Type B pancreatic cell (in vitro differentiated cells): ENCODE measurements around the gene PRRC1. TPM values are rescaled to one million over a fixed set of nuclear protein-coding genes. Genes with fewer than 3 reads are reported as not detected.

Experiments used
- DNase-seq: peaks from one replicate; pipeline ENCODE4 v3.0.0; 2021; ENCODE audit warnings: mixed read lengths; ENCODE audit not compliant: unreplicated experiment; ENCODE audit errors: extremely low spot score
- H3K27ac Mint-ChIP-seq: 2 replicates; pipeline ENCODE4 v1.8.0; 2021; ENCODE audit warnings: mild to moderate bottlenecking, mixed read lengths
- H3K27me3 Mint-ChIP-seq: 2 replicates; pipeline ENCODE4 v1.8.0; 2021; ENCODE audit warnings: mixed read lengths
- H3K36me3 Mint-ChIP-seq: 2 replicates; pipeline ENCODE4 v1.8.0; 2021; ENCODE audit warnings: mixed read lengths
- H3K4me1 Mint-ChIP-seq: one replicate; pipeline ENCODE4 v1.8.0; 2021; ENCODE audit warnings: mixed read lengths; ENCODE audit not compliant: unreplicated experiment
- H3K4me3 Mint-ChIP-seq: 2 replicates; pipeline ENCODE4 v1.8.0; 2021; ENCODE audit warnings: mild to moderate bottlenecking, mixed read lengths
- H3K9me3 Mint-ChIP-seq: 2 replicates; pipeline ENCODE4 v1.8.0; 2021; ENCODE audit warnings: mixed read lengths
- CTCF ChIP-seq: fragments of 200-600 bp; sonication (generic); conservative IDR thresholded peaks from 2 replicates; pipeline ENCODE4 v1.5.0; 2021; ENCODE audit warnings: antibody characterized with exemption, mild to moderate bottlenecking
- total RNA-seq: library from RNA; stranded (reverse); gene quantifications from 2 replicates; pipeline ENCODE4 v1.2.1, GENCODE V29; 2021; ENCODE audit warnings: low replicate concordance

PRRC1 gene
- total RNA-seq, 1 donor from 2014 or later: 75.1 TPM

GRCh38 chr5:127498548-127498947 is 18.9 kb upstream of the PRRC1 start:
- H3K9me3 Mint-ChIP-seq: no peaks in the 10 kb centered on the region
- no peak for TF ChIP-seq CTCF
- H3K27ac Mint-ChIP-seq: no peak overlapping the region
- H3K4me3 Mint-ChIP-seq: no peak overlapping the region
- no peaks in the 10 kb centered on the region for H3K4me1 Mint-ChIP-seq
- H3K36me3 Mint-ChIP-seq: no peaks in the 10 kb centered on the region
- no peak for DNase-seq
- H3K27me3 Mint-ChIP-seq: peaks cover 28% of the 10 kb centered on the region

GRCh38 chr5:127505905-127506304 is 11.5 kb upstream of the PRRC1 start:
- H3K27ac Mint-ChIP-seq: no peak overlapping the region
- DNase-seq: no peak
- TF ChIP-seq CTCF: no peak
- H3K27me3 Mint-ChIP-seq: no peaks in the 10 kb centered on the region
- H3K4me1 Mint-ChIP-seq: no peaks in the 10 kb centered on the region
- no peak overlapping the region for H3K4me3 Mint-ChIP-seq
- H3K9me3 Mint-ChIP-seq: no peaks in the 10 kb centered on the region
- H3K36me3 Mint-ChIP-seq: no peaks in the 10 kb centered on the region

GRCh38 chr5:127506616-127507015 is 10.8 kb upstream of the PRRC1 start:
- no peak for DNase-seq
- Mint-ChIP-seq H3K4me1 (no peaks in the 10 kb centered on the region), H3K36me3 (no peaks in the 10 kb centered on the region), H3K4me3 (no peak overlapping the region), H3K9me3 (no peaks in the 10 kb centered on the region), H3K27ac (no peak overlapping the region), H3K27me3 (peaks cover 2% of the 10 kb centered on the region)
- TF ChIP-seq CTCF: no peak

GRCh38 chr5:127508644-127509373 is 8.6 kb upstream of the PRRC1 start:
- no peak for TF ChIP-seq CTCF
- no peaks in the 10 kb centered on the region for H3K36me3 Mint-ChIP-seq
- H3K4me1 Mint-ChIP-seq: no peaks in the 10 kb centered on the region
- DNase-seq: no peak
- peaks cover 6% of the 10 kb centered on the region for H3K27me3 Mint-ChIP-seq
- no peaks in the 10 kb centered on the region for H3K9me3 Mint-ChIP-seq
- no peak overlapping the region for H3K4me3 Mint-ChIP-seq
- no peak overlapping the region for H3K27ac Mint-ChIP-seq

- peaks cover 6% of the 10 kb centered on the region for H3K27me3 Mint-ChIP-seq
- H3K4me3 Mint-ChIP-seq: no peak overlapping the region
- peaks cover 3% of the 10 kb centered on the region for H3K4me1 Mint-ChIP-seq
- no peak for TF ChIP-seq CTCF
- no peak for DNase-seq
- H3K36me3 Mint-ChIP-seq: peaks cover 3% of the 10 kb centered on the region
- H3K27ac Mint-ChIP-seq: no peak overlapping the region
- no peaks in the 10 kb centered on the region for H3K9me3 Mint-ChIP-seq
Measured at GRCh38 chr5:127513408-127513970, 4.0 kb upstream of the PRRC1 start.
